H1 (cell line): ENCODE measurements around the gene NR1I2. TPM values are rescaled to one million over a fixed set of nuclear protein-coding genes. Genes with fewer than 3 reads are reported as not detected.

Experiments
- CTCF ChIA-PET: fragments of 300-600 bp; sonication (Branson Sonifier 250); formaldehyde crosslinking; loops from one replicate; lab custom pipeline; 2021; ENCODE audit not compliant: partially characterized antibody; lab: Charles Lee
- POLR2A ChIA-PET: fragments of 300-600 bp; sonication (Branson Sonifier 250); formaldehyde crosslinking; loops from one replicate; lab custom pipeline; 2021; ENCODE audit warnings: inconsistent platforms; ENCODE audit not compliant: partially characterized antibody; lab: Charles Lee
- DNase-seq, 2 experiments: peaks; one replicate each; pipeline versions ENCODE4 v3.0.0 to v3.0.0-alpha.2; 2010 to 2022; ENCODE audit warnings: low spot score in 2 of 2, low read depth in 1 of 2, mixed read lengths in 1 of 2
- FAIRE-seq: peaks from 2 replicates; lab custom pipeline; 2011; peaks lifted over from hg19 to GRCh38; lab: Jason Lieb, UNC
- H2AFZ ChIP-seq: 2 replicates; pipeline ENCODE4 v1.8.1; 2012; ENCODE audit warnings: low read length, inconsistent platforms
- H2AK5ac ChIP-seq: 2 replicates; pipeline ENCODE4 v1.6.1; 2013; ENCODE audit warnings: low read depth, low read length
- H2BK120ac ChIP-seq: replicated peaks from 2 replicates; pipeline ENCODE3; 2013; ENCODE audit warnings: low read depth, low read length, inconsistent platforms
- H2BK12ac ChIP-seq: 2 replicates; pipeline ENCODE4 v1.6.1; 2013; ENCODE audit warnings: low read depth, low read length
- H2BK15ac ChIP-seq: 2 replicates; pipeline ENCODE4 v1.6.1; 2013; ENCODE audit warnings: low read length
- H2BK20ac ChIP-seq: 2 replicates; pipeline ENCODE4 v1.6.1; 2013; ENCODE audit warnings: low read length
- H2BK5ac ChIP-seq: 2 replicates; pipeline ENCODE4 v1.6.1; 2013; ENCODE audit warnings: low read depth, low read length
- H3K14ac ChIP-seq: 2 replicates; pipeline ENCODE4 v1.6.1; 2013; ENCODE audit warnings: inconsistent platforms; ENCODE audit not compliant: insufficient read length
- H3K18ac ChIP-seq: 2 replicates; pipeline ENCODE4 v1.6.1; 2013; ENCODE audit warnings: low read length; ENCODE audit errors: extremely low read depth
- H3K23ac ChIP-seq: 2 replicates; pipeline ENCODE4 v1.6.1; 2013; ENCODE audit warnings: inconsistent platforms; ENCODE audit not compliant: insufficient read length
- H3K23me2 ChIP-seq: 2 replicates; pipeline ENCODE4 v1.6.1; 2013; ENCODE audit warnings: low read depth, low read length
- H3K27ac ChIP-seq: 2 replicates; pipeline ENCODE4 v1.6.1; 2011; ENCODE audit warnings: low read depth, low read length, inconsistent platforms
- H3K27me3 ChIP-seq, 4 experiments: replicated peaks in 1 of 4; 1 replicate in 1 of 4; 2 replicates in 3 of 4; pipeline versions ENCODE4 v1.6.1 to v1.8.1; 2011 to 2013; ENCODE audit warnings: low read length in 3 of 4, mild to moderate bottlenecking in 3 of 4, inconsistent platforms in 2 of 4, mixed read lengths in 2 of 4, moderate library complexity in 1 of 4; ENCODE audit not compliant: control insufficient read depth in 3 of 4, insufficient read depth in 3 of 4; ENCODE audit errors: extremely low read depth in 1 of 4
- H3K36me3 ChIP-seq, 4 experiments: 2 replicates each; pipeline versions ENCODE4 v1.6.1 to v1.8.1; 2011 to 2013; ENCODE audit warnings: mild to moderate bottlenecking in 4 of 4, low read length in 3 of 4, moderate library complexity in 2 of 4, control low read depth in 1 of 4, inconsistent platforms in 1 of 4; ENCODE audit not compliant: insufficient read depth in 4 of 4, control insufficient read depth in 2 of 4
- H3K4ac ChIP-seq: replicated peaks from 2 replicates; pipeline ENCODE3; 2013; ENCODE audit warnings: low read length, low read depth, mixed read lengths, inconsistent platforms; ENCODE audit not compliant: insufficient read length
- H3K4me1 ChIP-seq, 4 experiments: replicated peaks in 1 of 4; 1 replicate in 1 of 4; 2 replicates in 3 of 4; pipeline versions ENCODE4 v1.6.1 to v1.8.1; 2011 to 2013; ENCODE audit warnings: low read length in 3 of 4, inconsistent platforms in 2 of 4, mixed read lengths in 1 of 4; ENCODE audit not compliant: insufficient read depth in 4 of 4, control insufficient read depth in 3 of 4
- H3K4me2 ChIP-seq, 2 experiments: 2 replicates each; pipeline versions ENCODE4 v1.6.1 to v1.8.1; 2011 to 2013; ENCODE audit warnings: low read depth in 2 of 2, low read length in 2 of 2, control low read depth in 1 of 2, inconsistent platforms in 1 of 2, mild to moderate bottlenecking in 1 of 2; ENCODE audit not compliant: insufficient read depth in 1 of 2
- H3K4me3 ChIP-seq, 4 experiments: fragments of 200-600, 300-600 bp in 1 of 4; sonication (generic), shearing (Covaris generic), sonication (Bioruptor Twin) in 1 of 4; 2 replicates each; pipeline versions ENCODE4 v1.5.1 to v1.8.1; 2011 to 2016; ENCODE audit warnings: low read length in 4 of 4, low read depth in 3 of 4, control low read depth in 2 of 4, inconsistent platforms in 2 of 4, mild to moderate bottlenecking in 2 of 4, mixed read lengths in 1 of 4, moderate library complexity in 1 of 4; ENCODE audit not compliant: insufficient read depth in 2 of 4; ENCODE audit errors: extremely low read depth in 1 of 4
- H3K56ac ChIP-seq: replicated peaks from 2 replicates; pipeline ENCODE3; 2013; ENCODE audit warnings: low read depth, mild to moderate bottlenecking, mixed read lengths, low read length, inconsistent platforms; ENCODE audit not compliant: insufficient read length
- H3K79me1 ChIP-seq: 2 replicates; pipeline ENCODE4 v1.6.1; 2013; ENCODE audit warnings: low read depth, low read length, control low read depth
- H3K79me2 ChIP-seq, 2 experiments: 2 replicates each; pipeline versions ENCODE4 v1.6.1 to v1.8.1; 2012 to 2013; ENCODE audit warnings: low read length in 2 of 2, mild to moderate bottlenecking in 2 of 2, inconsistent platforms in 1 of 2; ENCODE audit not compliant: insufficient read depth in 2 of 2, control insufficient read depth in 1 of 2
- H3K9ac ChIP-seq, 4 experiments: replicated peaks in 1 of 4; 1 replicate in 1 of 4; 2 replicates in 3 of 4; pipeline versions ENCODE4 v1.6.1 to v1.8.1; 2011 to 2013; ENCODE audit warnings: low read depth in 3 of 4, low read length in 3 of 4, control low read depth in 2 of 4, mild to moderate bottlenecking in 2 of 4, moderate library complexity in 2 of 4, inconsistent platforms in 1 of 4; ENCODE audit errors: extremely low read depth in 1 of 4
- H3K9me3 ChIP-seq, 2 experiments: 2 replicates each; pipeline versions ENCODE4 v1.6.1 to v1.8.1; 2012 to 2013; ENCODE audit warnings: mild to moderate bottlenecking in 2 of 2, moderate library complexity in 2 of 2, control low read depth in 1 of 2, inconsistent platforms in 1 of 2, low read depth in 1 of 2, low read length in 1 of 2, mixed read lengths in 1 of 2; ENCODE audit not compliant: insufficient read depth in 2 of 2
- H4K20me1 ChIP-seq, 2 experiments: replicated peaks in 1 of 2; 2 replicates each; pipeline versions ENCODE3 to v1.8.1; 2011 to 2013; ENCODE audit warnings: inconsistent platforms in 2 of 2, low read length in 2 of 2, mild to moderate bottlenecking in 1 of 2; ENCODE audit not compliant: insufficient read depth in 2 of 2, control insufficient read depth in 1 of 2
- H4K5ac ChIP-seq: 2 replicates; pipeline ENCODE4 v1.6.1; 2013; ENCODE audit warnings: low read length, low read depth, mixed read lengths, inconsistent platforms; ENCODE audit not compliant: insufficient read length
- H4K8ac ChIP-seq: 2 replicates; pipeline ENCODE4 v1.8.0; 2013; ENCODE audit warnings: mild to moderate bottlenecking, moderate library complexity, low read length, inconsistent platforms; ENCODE audit not compliant: insufficient read depth; ENCODE audit errors: extremely low read depth
- H4K91ac ChIP-seq: replicated peaks from 2 replicates; pipeline ENCODE3; 2013; ENCODE audit warnings: low read length, mixed read lengths, inconsistent platforms; ENCODE audit not compliant: insufficient read length
- CHD2 ChIP-seq: IDR thresholded peaks from 2 replicates; pipeline ENCODE4 v1.6.1; 2012; ENCODE audit warnings: low read length, improper control_type of control experiment
- NRF1 ChIP-seq: IDR thresholded peaks from 2 replicates; pipeline ENCODE4 v1.6.1; 2011; ENCODE audit warnings: mild to moderate bottlenecking, low read depth, low read length, improper control_type of control experiment
- WGBS, 2 experiments: shearing (Covaris generic) in 1 of 2; methylation state at CpG; one replicate each; pipeline versions ENCODE4 v1.1.6 to v1.1.7; 2013 to 2015; ENCODE audit warnings: low lambda C conversion rate in 2 of 2, mixed read lengths in 2 of 2, inconsistent platforms in 1 of 2, low coverage in 1 of 2, missing lambda C conversion rate in 1 of 2; ENCODE audit not compliant: insufficient replicate concordance in 2 of 2, insufficient coverage in 1 of 2, insufficient read length in 1 of 2; ENCODE audit errors: extremely low coverage in 1 of 2, missing lambda C conversion rate in 1 of 2; 5-methylcytosine and 5-hydroxymethylcytosine counted together
- polyA plus RNA-seq, 7 experiments: library from polyadenylated mRNA; depleted of rRNA in 3 of 7; stranded (reverse) in 5 of 7; unstranded in 2 of 7; fragments of >200 nt in 5 of 7; fragments of 200-250 nt in 2 of 7; gene quantifications; 1 replicate in 5 of 7; 2 replicates in 1 of 7; 4 replicates in 1 of 7; pipeline versions ENCODE4 v1.2.1 to v1.2.3, GENCODE V29; 2011 to 2013; ENCODE audit warnings: missing spikeins in 2 of 7, mixed read lengths in 2 of 7
- total RNA-seq: library from RNA; stranded (reverse); fragmentation: NEBNext Ultra II Directional; extraction: Animal tissue kit (Norgen Biotek cat#: 25700); gene quantifications from 2 replicates; pipeline ENCODE4 v1.2.1, GENCODE V29; 2021
- TF ChIP-seq, protein P1 (sequence below), 3 experiments: IDR thresholded peaks; 1 replicate in 2 of 3; 2 replicates in 1 of 3; pipeline versions ENCODE4 v1.5.1 to v1.6.1; 2011; ENCODE audit warnings: low read length in 3 of 3, mild to moderate bottlenecking in 3 of 3, inconsistent platforms in 2 of 3, low read depth in 1 of 3, moderate library complexity in 1 of 3; ENCODE audit not compliant: insufficient read depth in 1 of 3; ENCODE audit errors: control extremely low read depth in 1 of 3

NR1I2 gene
- total and polyA plus RNA-seq, 2 of the 8 experiments (the other 6 are each of a cell fraction or from before 2014, with no cell fraction given) = 0.28 to 1.8 TPM

DNA sequence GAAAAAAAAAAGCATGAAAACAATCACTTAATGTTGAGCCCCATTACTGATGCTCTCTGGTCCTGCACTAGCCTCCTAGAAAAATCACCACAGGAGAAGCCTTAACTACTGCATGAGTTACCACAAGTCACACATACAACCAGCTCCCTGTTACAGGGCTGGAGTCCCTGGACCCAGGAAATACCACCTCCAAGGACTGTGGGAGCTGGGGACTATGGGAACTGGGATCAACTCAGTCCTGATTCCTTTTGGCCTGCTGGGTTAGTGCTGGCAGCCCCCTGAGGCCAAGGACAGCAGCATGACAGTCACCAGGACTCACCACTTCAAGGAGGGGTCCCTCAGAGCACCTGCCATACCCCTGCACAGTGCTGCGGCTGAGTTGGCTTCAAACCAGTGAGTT lies 559 bp downstream of the NR1I2 start:
- H3K56ac ChIP-seq = no peak overlapping the region
- no peaks in the 10 kb centered on the region for H3K79me2 ChIP-seq
- H3K79me1 ChIP-seq = no peaks in the 10 kb centered on the region
- no peak overlapping the region for H3K9ac ChIP-seq
- H2AK5ac ChIP-seq = no peak overlapping the region
- no peak overlapping the region for H2BK12ac ChIP-seq
- no peak overlapping the region for H2BK20ac ChIP-seq
- no peak for DNase-seq
- H3K9me3 ChIP-seq = no peaks in the 10 kb centered on the region
- H4K5ac ChIP-seq = no peak overlapping the region
- WGBS, 2 experiments = 100% methylated on average over 1 of the region's 1 CpG; no CpG with 5 or more reads in 1 of the 2 experiments
- no peaks in the 10 kb centered on the region for H3K36me3 ChIP-seq
- no peak for FAIRE-seq
- no peaks in the 10 kb centered on the region for H3K27me3 ChIP-seq
- no peak overlapping the region for H3K14ac ChIP-seq
- no peaks in the 10 kb centered on the region for H3K4me1 ChIP-seq
- no peak overlapping the region for H3K4me3 ChIP-seq
- H3K4me2 ChIP-seq = no peak overlapping the region
- no peak overlapping the region for H3K27ac ChIP-seq
- TF ChIP-seq CHD2 (no peak), NRF1 (no peak)
- TF ChIP-seq, protein P1, sequence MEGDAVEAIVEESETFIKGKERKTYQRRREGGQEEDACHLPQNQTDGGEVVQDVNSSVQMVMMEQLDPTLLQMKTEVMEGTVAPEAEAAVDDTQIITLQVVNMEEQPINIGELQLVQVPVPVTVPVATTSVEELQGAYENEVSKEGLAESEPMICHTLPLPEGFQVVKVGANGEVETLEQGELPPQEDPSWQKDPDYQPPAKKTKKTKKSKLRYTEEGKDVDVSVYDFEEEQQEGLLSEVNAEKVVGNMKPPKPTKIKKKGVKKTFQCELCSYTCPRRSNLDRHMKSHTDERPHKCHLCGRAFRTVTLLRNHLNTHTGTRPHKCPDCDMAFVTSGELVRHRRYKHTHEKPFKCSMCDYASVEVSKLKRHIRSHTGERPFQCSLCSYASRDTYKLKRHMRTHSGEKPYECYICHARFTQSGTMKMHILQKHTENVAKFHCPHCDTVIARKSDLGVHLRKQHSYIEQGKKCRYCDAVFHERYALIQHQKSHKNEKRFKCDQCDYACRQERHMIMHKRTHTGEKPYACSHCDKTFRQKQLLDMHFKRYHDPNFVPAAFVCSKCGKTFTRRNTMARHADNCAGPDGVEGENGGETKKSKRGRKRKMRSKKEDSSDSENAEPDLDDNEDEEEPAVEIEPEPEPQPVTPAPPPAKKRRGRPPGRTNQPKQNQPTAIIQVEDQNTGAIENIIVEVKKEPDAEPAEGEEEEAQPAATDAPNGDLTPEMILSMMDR (IDR thresholded peaks at IDR 0.05; ENCODE audit: control extremely low read depth in 1 of 3, insufficient read depth in 1 of 3, low read depth in 1 of 3, low read length in 3 of 3) = no peak
- TF ChIP-seq, all 59 proteins: peak for 0
- no peak overlapping the region for H2BK120ac ChIP-seq
- ChIA-PET CTCF (interaction anchor here (1.1 to 1.4 kb wide), 3 partner anchors 9 to 70 kb away, joined by 3 to 5 read pairs (median 3); no protein-coding TSS in a partner anchor), POLR2A (no interaction called here)
- no peak overlapping the region for H4K91ac ChIP-seq
- no peak overlapping the region for H2BK15ac ChIP-seq
- H3K23ac ChIP-seq = no peak overlapping the region
- H3K4ac ChIP-seq = no peak overlapping the region
- no peaks in the 10 kb centered on the region for H4K20me1 ChIP-seq
- H3K18ac ChIP-seq = no peak overlapping the region
- H2BK5ac ChIP-seq = no peak overlapping the region
- no peaks in the 10 kb centered on the region for H3K23me2 ChIP-seq
- H2AFZ ChIP-seq = no peak overlapping the region
- H4K8ac ChIP-seq = no peak overlapping the region
